Activated naive CD4-positive, alpha-beta T cell treated with Interleukin-2 at 50 U/mL for 16 hours (primary cell): ENCODE measurements around the gene LEKR1.

Experiments
- DNase-seq: peaks from one replicate; pipeline ENCODE4 v3.0.0-alpha.2; 2020

The LEKR1 gene

GRCh38 chr3:157086775-157087174, 260.6 kb downstream of the LEKR1 start:
- no peak for DNase-seq

GRCh38 chr3:157087373-157087772, 261.2 kb downstream of the LEKR1 start:
- DNase-seq, result no peak

DNA sequence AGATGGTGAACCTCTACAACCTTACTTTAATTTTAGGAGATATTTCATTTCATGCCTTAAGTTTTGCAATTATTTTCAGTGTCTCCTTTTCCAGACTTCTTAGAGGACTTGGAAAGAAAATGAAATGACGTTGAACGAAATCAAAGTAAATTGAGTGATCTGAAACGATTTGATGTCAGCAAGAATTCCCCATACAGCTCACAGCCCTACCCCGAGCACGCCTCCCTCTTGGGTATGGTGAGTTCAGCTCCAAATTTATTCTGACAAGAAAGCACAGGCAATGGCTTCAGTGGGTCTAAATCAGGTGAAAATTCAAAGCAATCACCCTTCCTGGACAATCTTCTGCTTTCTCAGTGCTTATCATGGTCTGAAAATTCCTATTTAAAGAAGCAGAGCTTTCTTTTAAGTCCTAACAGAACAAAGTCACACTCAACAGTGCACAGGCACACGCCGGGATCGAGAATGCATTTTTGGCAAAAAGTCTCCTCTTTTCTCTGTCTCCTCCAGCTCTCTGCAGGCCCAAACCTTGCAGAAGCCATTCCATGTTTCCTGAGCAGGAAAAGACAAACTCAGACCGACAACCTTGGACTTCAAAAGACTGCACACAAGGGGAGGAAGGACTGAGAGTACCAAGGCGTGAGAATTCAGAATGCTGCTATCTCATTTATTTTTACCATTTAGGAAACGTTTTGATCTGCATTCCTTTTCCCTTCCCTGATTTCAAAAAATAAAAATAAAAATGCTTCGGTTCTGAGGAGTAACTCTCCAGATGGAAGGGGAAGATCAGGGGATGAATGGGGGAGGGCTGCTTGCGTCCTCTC, 261.8 kb downstream of the LEKR1 start:
- DNase-seq, result no peak

DNA sequence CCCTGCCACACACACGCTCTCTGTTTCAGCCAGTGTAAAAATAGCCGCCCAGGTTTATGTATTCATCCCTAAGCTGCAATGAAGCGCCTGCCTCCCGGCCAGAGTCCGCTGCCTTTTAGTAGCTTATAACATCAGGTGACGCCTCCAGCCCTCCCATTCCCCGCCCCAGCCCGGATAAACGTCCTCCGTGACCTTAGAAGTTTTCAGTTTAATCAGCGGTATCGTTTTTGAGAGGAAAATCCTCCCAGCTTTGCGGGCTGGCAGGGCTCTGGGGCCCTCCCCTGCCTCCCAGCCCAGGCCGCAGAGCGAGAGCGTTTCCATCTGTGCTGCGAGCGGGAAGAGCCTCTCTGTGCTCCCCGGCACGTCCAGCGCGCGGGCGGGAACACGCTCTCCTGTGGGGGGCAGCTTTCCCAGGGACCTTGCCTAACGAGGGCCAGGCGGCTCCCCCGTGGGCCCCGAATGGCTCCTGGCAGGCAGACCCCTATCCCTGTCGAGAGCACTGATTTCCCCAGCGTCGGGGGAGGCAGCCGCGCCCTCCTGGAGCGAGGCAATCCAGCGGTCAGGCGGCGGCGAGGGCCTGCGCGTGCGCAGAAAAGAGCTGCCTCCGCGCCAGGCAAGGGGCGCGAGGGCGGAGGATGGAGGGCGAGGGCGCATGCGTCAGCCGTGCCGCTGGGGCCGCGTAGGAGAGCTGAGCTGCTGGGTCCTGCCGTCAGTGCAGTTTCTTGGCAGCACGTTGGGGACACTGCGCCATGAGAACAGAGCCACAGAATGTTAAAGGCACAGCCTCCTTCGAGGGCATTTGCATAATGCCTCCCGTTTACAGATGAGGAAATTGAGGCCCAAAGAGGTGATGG, 262.7 kb downstream of the LEKR1 start:
- peak; percentile 94 for DNase-seq

GRCh38 chr3:157089455-157090221, 263.5 kb downstream of the LEKR1 start:
- peak; percentile 42 for DNase-seq

DNA sequence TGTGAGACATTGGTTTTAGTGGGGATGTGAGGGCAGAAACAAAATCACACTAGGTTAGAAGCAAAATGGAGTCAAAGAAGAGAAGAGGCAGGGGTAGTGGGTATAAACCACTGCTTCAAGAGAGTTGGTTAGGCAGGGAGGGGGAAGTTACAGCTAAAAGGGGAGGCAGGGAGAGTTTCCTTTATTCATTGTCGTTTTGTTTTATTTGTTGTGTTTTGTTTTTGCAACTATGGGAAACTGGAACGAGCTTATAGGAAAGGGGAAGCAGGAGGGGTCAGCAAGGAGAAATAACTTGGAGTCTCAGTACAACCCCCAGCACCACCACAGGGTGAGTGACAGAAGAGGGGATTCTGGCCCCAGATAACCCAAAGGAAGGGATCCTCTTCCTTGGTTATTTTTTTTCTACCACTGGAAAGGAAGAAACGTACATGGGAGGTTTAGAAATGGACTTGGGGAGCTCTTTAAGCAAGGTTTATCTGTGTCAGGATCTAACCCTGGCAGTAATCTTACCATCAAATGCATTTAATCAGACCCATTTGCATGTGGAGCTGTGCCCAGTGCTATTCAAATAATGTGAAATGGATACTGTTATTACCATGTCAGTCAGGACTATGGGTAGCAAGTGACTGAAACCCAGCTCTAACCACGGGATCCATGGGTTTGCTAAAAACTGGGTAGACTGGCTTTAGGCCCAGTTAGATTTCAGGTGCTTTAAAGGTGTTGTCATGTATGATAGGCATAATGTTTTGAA, 265.1 kb downstream of the LEKR1 start:
- no peak for DNase-seq

GRCh38 chr3:157092230-157092629, 266.1 kb downstream of the LEKR1 start:
- no peak for DNase-seq

GRCh38 chr3:157093096-157093495, 266.9 kb downstream of the LEKR1 start:
- DNase-seq, result no peak

DNA sequence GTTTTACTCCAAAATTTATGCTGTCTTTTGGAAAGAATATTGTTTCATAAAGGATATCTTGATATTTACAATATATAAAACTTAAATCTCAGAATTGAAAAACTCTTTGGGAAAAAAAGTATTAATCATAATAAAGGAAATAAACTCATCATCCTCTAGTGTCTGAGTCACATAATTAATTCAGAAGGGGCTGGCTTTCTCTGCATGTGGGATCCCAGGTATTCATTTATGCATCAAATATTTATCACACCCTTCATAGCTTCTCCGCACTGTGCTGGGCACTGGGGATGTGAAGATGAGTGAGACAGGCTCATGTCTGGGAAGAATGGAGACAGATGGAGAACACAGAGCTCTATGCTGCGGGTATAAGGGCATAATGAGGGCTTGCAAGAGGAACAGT, 268.1 kb downstream of the LEKR1 start:
- DNase-seq, result no peak

GRCh38 chr3:157094751-157095480, 268.8 kb downstream of the LEKR1 start:
- DNase-seq, result no peak
